Measurements from ENCODE around the gene NRXN3.

GRCh38 chr14:79557309-79557708 is 1387.1 kb downstream of the NRXN3 start:
- no peak for TF ChIP-seq CTCF (IDR thresholded peaks at IDR 0.05)
- TF ChIP-seq EZH2 (IDR thresholded peaks at IDR 0.05; ENCODE audit: borderline replicate concordance, insufficient read depth, low read depth, low read length, poor library complexity, severe bottlenecking): no peak
